Activated naive CD4-positive, alpha-beta T cell treated with anti-CD3 and anti-CD28 coated beads, Interleukin-2, amount 50 U/mL, for 16 hours (primary cell): ENCODE results near the gene SLCO1B3.

Source experiments
- DNase-seq: peaks from one replicate; pipeline ENCODE4 v3.0.0-alpha.2; 2020

The SLCO1B3 gene

GRCh38 chr12:20917269-20917668 is 106.8 kb downstream of the SLCO1B3 start:
- DNase-seq = no peak

GRCh38 chr12:20917819-20918218 is 107.3 kb downstream of the SLCO1B3 start:
- no peak for DNase-seq

- DNase-seq = no peak
Measured at GRCh38 chr12:20931894-20932293, 121.4 kb downstream of the SLCO1B3 start.

GRCh38 chr12:20946732-20947131 is 136.2 kb downstream of the SLCO1B3 start:
- no peak for DNase-seq

- no peak for DNase-seq
Measured at GRCh38 chr12:20950248-20950647, 139.7 kb downstream of the SLCO1B3 start.

- DNase-seq = no peak
Measured at GRCh38 chr12:20963303-20963702, 152.8 kb downstream of the SLCO1B3 start.

- no peak for DNase-seq
Measured at GRCh38 chr12:20963762-20964161, 153.3 kb downstream of the SLCO1B3 start.
